ENCODE results near the gene TMPRSS4. TPM values are rescaled to one million over a fixed set of nuclear protein-coding genes. Genes with fewer than 3 reads are reported as not detected.

TMPRSS4 gene
- total RNA-seq, 2 donors from 2014 or later, result 6.5 TPM; not detected in 1

- no peaks in the 10 kb centered on the region for H3K9me3 ChIP-seq
- no peak overlapping the region for H3K27ac ChIP-seq
- H3K27me3 ChIP-seq, result no peaks in the 10 kb centered on the region
- TF ChIP-seq POLR2A (IDR thresholded peaks at IDR 0.05), result no peak
- TF ChIP-seq, protein P1, sequence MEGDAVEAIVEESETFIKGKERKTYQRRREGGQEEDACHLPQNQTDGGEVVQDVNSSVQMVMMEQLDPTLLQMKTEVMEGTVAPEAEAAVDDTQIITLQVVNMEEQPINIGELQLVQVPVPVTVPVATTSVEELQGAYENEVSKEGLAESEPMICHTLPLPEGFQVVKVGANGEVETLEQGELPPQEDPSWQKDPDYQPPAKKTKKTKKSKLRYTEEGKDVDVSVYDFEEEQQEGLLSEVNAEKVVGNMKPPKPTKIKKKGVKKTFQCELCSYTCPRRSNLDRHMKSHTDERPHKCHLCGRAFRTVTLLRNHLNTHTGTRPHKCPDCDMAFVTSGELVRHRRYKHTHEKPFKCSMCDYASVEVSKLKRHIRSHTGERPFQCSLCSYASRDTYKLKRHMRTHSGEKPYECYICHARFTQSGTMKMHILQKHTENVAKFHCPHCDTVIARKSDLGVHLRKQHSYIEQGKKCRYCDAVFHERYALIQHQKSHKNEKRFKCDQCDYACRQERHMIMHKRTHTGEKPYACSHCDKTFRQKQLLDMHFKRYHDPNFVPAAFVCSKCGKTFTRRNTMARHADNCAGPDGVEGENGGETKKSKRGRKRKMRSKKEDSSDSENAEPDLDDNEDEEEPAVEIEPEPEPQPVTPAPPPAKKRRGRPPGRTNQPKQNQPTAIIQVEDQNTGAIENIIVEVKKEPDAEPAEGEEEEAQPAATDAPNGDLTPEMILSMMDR (IDR thresholded peaks at IDR 0.05), result no peak
- no peak overlapping the region for H3K4me3 ChIP-seq
- no peaks in the 10 kb centered on the region for H3K4me1 ChIP-seq
- H3K36me3 ChIP-seq (replicated peaks in 1 of 2; ENCODE audit: insufficient read depth in 1 of 2, low read depth in 2 of 2), result no peaks in the 10 kb centered on the region
- no peak for ATAC-seq
- DNase-seq, result no peak
- intact Hi-C loops (cut with DNase I), result no loop called here
- 64 to 80% methylated on average over 4 to 5 of the region's 5 CpGs for WGBS, 2 donors
Measured at GRCh38 chr11:118108513-118108912, 31.6 kb downstream of the TMPRSS4 start.

DNA sequence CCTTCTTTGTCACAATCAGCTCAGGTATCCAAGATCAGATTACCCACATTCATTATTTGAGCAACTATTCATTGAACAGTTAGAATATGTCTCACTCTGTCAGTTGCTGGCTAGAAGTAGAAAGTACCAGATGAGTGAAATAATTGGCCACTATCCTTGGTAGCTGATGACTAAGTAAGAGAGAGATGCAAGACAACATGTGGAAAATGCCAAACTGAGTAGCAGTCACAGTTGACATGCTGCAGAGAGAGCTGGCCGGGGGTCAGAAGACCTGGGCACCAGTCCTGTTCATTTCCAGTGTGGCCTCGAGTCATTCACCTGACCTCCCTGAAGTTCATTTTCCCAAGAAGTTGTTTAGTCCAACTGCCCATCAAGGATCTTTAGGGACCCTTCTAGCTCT lies 32.4 kb downstream of the TMPRSS4 start:
- Histone ChIP-seq H3K27me3 (no peaks in the 10 kb centered on the region), H3K4me1 (no peaks in the 10 kb centered on the region), H3K27ac (no peak overlapping the region), H3K9me3 (no peaks in the 10 kb centered on the region), H3K4me3 (no peak overlapping the region), H3K36me3 (replicated peaks in 1 of 2; ENCODE audit: insufficient read depth in 1 of 2, low read depth in 2 of 2) (no peaks in the 10 kb centered on the region)
- no peak for DNase-seq
- intact Hi-C loops (cut with DNase I), result no loop called here
- 59 to 75% methylated on average over 2 of the region's 2 CpGs for WGBS, 2 donors
- no peak for TF ChIP-seq POLR2A (IDR thresholded peaks at IDR 0.05)
- TF ChIP-seq, protein P1 (IDR thresholded peaks at IDR 0.05), result no peak
- ATAC-seq, result no peak

- TF ChIP-seq, protein P1 (IDR thresholded peaks at IDR 0.05), result no peak
- no peak for TF ChIP-seq POLR2A (IDR thresholded peaks at IDR 0.05)
- DNase-seq (no peak), ATAC-seq (no peak)
- no peaks in the 10 kb centered on the region for H3K36me3 ChIP-seq (replicated peaks in 1 of 2; ENCODE audit: insufficient read depth in 1 of 2, low read depth in 2 of 2)
- no peak overlapping the region for H3K4me3 ChIP-seq
- no peaks in the 10 kb centered on the region for H3K9me3 ChIP-seq
- WGBS, 2 donors, result 47 to 52% methylated on average over 8 of the region's 8 CpGs
- H3K27ac ChIP-seq, result no peak overlapping the region
- H3K27me3 ChIP-seq, result no peaks in the 10 kb centered on the region
- intact Hi-C loops (cut with DNase I), result no loop called here
- no peaks in the 10 kb centered on the region for H3K4me1 ChIP-seq
Measured at GRCh38 chr11:118111019-118111743, 34.3 kb downstream of the TMPRSS4 start.

GRCh38 chr11:118111744-118112035 lies 34.8 kb downstream of the TMPRSS4 start:
- intact Hi-C loops (cut with DNase I), result no loop called here
- no peak overlapping the region for H3K4me3 ChIP-seq
- H3K9me3 ChIP-seq, result no peaks in the 10 kb centered on the region
- no peak overlapping the region for H3K27ac ChIP-seq
- ATAC-seq (no peak), DNase-seq (no peak)
- H3K36me3 ChIP-seq (replicated peaks in 1 of 2; ENCODE audit: insufficient read depth in 1 of 2, low read depth in 2 of 2), result no peaks in the 10 kb centered on the region
- 73 to 93% methylated on average over 3 to 6 of the region's 6 CpGs for WGBS, 2 donors
- no peak for TF ChIP-seq POLR2A (IDR thresholded peaks at IDR 0.05)
- TF ChIP-seq, protein P1 (IDR thresholded peaks at IDR 0.05), result no peak
- no peaks in the 10 kb centered on the region for H3K4me1 ChIP-seq
- H3K27me3 ChIP-seq, result no peaks in the 10 kb centered on the region

Data from body of pancreas (tissue), 4 donors.